ENCODE results near the gene VAV1.
"Not testable (repeated sequence)": the region's sequence is repeated elsewhere in the genome, so short reads cannot be mapped to it uniquely, and the experiment has no call there.

The VAV1 gene

GRCh38 chr19:6753178-6754031, 19.1 kb upstream of the VAV1 start:
- TF ChIP-seq, protein P1, sequence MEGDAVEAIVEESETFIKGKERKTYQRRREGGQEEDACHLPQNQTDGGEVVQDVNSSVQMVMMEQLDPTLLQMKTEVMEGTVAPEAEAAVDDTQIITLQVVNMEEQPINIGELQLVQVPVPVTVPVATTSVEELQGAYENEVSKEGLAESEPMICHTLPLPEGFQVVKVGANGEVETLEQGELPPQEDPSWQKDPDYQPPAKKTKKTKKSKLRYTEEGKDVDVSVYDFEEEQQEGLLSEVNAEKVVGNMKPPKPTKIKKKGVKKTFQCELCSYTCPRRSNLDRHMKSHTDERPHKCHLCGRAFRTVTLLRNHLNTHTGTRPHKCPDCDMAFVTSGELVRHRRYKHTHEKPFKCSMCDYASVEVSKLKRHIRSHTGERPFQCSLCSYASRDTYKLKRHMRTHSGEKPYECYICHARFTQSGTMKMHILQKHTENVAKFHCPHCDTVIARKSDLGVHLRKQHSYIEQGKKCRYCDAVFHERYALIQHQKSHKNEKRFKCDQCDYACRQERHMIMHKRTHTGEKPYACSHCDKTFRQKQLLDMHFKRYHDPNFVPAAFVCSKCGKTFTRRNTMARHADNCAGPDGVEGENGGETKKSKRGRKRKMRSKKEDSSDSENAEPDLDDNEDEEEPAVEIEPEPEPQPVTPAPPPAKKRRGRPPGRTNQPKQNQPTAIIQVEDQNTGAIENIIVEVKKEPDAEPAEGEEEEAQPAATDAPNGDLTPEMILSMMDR (IDR thresholded peaks at IDR 0.05; ENCODE audit: low read depth, low read length) = no peak
- no peak overlapping the region for H3K4me3 ChIP-seq (ENCODE audit: low read depth, low read length)

DNA sequence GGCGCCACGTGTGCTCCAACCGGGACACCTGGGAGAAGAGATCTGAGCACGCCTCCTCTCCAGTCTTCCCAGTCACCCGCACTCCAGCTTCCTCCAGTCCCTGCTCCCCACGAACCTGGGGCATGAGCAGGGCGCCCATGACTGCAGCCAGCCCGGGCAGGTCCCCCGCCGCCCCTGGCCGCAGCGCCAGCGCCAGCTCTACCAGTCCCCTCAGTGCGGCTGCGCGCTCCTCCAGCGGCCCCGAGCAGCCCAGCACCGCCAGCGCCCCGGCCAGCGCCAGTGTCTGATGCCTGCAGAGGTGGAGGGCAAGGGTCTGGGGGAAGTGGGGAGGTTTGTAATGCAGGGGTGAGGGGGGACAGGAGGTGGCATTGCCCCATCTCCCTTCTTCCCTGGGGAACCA, 18.4 kb upstream of the VAV1 start:
- TF ChIP-seq, protein P1 (IDR thresholded peaks at IDR 0.05; ENCODE audit: low read depth, low read length) = no peak

GRCh38 chr19:6754653-6755463, 17.6 kb upstream of the VAV1 start:
- H3K4me3 ChIP-seq (ENCODE audit: low read depth, low read length) = no peak overlapping the region
- TF ChIP-seq, protein P1 (IDR thresholded peaks at IDR 0.05; ENCODE audit: low read depth, low read length) = no peak

More for the DNA sequence above, 18.4 kb upstream of the VAV1 start:
- no peak overlapping the region for H3K4me3 ChIP-seq (ENCODE audit: low read depth, low read length)

DNA sequence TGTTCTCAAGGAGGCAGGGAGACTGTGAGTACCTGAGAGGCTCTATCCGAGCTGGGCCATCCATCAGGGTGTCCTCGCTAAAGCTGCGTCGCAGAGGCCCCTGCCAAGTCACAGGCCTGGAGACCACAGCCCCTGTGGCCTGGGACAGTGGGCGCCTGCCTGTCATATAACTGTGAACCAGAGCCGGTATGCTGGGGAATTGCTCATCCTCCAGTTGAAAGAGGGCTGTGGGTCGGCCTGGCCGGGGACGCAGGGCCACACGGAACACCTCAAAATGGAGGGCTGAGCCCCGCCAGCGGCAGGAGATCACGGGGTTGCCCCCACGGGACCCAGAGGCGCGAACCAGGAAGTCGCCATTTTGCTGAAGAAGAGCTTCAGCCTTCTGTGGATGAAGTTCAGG, 11.9 kb upstream of the VAV1 start:
- TF ChIP-seq, protein P1 (IDR thresholded peaks at IDR 0.05; ENCODE audit: low read depth, low read length) = no peak
- H3K4me3 ChIP-seq (ENCODE audit: low read depth, low read length) = no peak overlapping the region

- H3K4me3 ChIP-seq (ENCODE audit: low read depth, low read length) = no peak overlapping the region
- TF ChIP-seq, protein P1 (IDR thresholded peaks at IDR 0.05; ENCODE audit: low read depth, low read length) = no peak
Observed at GRCh38 chr19:6761053-6761676, 11.3 kb upstream of the VAV1 start.

GRCh38 chr19:6762253-6762797, 10.2 kb upstream of the VAV1 start:
- not testable (repeated sequence) for H3K4me3 ChIP-seq (ENCODE audit: low read depth, low read length)

- no peak overlapping the region for H3K4me3 ChIP-seq (ENCODE audit: low read depth, low read length)
- TF ChIP-seq, protein P1 (IDR thresholded peaks at IDR 0.05; ENCODE audit: low read depth, low read length) = no peak
Observed at GRCh38 chr19:6765738-6766356, 6.7 kb upstream of the VAV1 start.

Data from WI38 (cell line).